HL-60/S4 treated with retinoic acid at 250 ng/mL for 4 days and 3 days (cell line): ENCODE data around the gene STYX.
"Not testable (repeated sequence)": the region's sequence is repeated elsewhere in the genome, so short reads cannot be mapped to it uniquely, and the experiment has no call there.

Experiments
- in situ Hi-C: fragments of 300-500 bp; cut with MboI; formaldehyde crosslinking; loops from 2 replicates; pipeline ENCODE4 v1.7.0; 2022; ENCODE audit warnings: low sequenced_read_pairs

STYX gene

GRCh38 chr14:52724360-52724644 lies 5.7 kb upstream of the STYX start:
- in situ Hi-C loops, result no loop called here

DNA sequence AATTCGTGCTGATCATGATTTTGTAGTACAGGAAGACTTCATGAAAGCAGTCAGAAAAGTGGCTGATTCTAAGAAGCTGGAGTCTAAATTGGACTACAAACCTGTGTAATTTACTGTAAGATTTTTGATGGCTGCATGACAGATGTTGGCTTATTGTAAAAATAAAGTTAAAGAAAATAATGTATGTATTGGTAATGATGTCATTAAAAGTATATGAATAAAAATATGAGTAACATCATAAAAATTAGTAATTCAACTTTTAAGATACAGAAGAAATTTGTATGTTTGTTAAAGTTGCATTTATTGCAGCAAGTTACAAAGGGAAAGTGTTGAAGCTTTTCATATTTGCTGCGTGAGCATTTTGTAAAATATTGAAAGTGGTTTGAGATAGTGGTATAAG lies 2.5 kb upstream of the STYX start:
- in situ Hi-C loops, result not testable (repeated sequence)

DNA sequence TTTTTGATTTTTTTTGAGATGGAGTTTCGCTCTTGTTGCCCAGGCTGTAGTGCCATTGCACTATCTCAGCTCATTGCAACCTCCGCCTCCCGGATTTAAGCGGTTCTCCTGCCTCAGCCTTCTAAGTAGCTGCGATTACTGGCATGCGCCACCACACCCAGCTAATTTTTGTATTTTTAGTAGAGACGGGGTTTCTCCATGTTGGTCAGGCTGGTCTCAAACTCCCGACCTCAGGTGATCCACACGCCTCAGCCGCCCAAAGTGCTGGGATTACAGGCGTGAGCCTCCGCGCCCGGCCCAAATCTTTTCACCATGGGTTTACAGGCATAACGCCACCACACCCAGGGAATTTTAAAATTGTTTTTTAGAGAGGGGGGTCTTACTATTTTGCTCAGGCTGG lies 931 bp upstream of the STYX start:
- in situ Hi-C loops, result not testable (repeated sequence)

- in situ Hi-C loops, result no loop called here
Observed at GRCh38 chr14:52729585-52729924, 411 bp upstream of the STYX start.

DNA sequence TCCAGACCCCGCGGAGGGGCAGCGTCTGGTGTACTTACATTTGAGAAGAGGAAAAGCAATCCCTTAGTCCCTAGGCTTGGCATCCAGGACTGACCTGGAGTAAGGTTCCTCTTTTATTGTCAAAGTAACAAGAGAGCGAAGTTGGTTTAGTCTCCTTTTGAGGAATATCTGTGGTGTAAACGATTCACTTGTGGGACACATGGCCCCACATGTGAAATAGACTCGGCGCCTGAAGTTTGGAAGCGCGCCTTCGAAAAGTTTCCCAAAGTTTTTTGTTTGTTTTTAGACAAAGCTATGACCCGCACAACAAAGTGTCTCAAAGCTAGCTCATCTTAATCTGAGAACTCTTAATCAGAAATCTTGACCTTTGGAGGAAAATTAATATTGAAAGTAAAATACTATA lies 744 bp downstream of the STYX start:
- in situ Hi-C loops, result no loop called here

GRCh38 chr14:52733824-52734223 lies 3.9 kb downstream of the STYX start:
- in situ Hi-C loops, result no loop called here

DNA sequence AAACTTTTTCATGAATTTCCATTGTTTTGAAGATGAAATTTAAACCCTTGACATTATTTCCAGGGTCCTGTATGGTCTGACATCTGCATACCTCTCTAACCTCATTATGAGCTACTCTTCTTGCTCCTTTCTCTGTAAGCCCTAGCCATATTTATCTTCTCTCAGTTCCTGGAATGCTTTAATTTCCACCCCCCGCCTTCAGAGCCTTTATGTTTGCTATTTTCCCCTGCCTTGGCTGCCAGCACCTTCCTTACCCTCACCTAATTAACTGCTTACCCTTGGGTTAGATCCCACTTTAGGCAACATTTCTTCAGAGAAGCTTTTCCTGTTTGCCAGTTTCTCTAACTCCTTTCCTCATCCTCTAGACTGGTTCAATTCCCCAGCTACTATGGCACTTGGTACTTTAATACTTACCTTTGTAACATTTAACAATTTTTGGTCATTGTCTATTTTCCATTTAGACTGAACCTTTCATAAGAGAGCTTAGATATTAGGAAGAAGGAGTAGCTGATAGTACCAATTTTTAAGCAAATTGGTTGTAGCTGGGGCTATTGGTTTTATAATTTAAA lies 6.0 kb downstream of the STYX start:
- in situ Hi-C loops, result no loop called here

DNA sequence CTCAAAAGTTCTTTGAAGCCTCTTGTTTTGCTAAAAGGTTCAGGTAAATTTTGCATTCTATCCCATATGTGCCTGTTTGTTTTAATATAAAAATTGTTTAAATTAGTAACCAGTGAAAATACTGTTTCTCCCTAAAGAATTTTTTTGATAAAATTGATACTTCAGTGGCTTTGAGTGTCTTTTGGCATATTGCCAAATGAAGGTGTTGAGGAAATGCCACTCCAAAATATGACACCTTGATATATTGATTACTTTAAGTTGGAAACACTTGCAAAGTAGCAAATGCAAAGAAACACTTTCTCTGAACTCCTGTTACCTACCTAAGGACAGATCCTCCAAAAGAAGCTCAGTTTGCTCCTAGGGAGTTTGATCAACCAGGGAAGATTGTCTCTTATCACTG lies 8.4 kb downstream of the STYX start:
- in situ Hi-C loops, result no loop called here

- in situ Hi-C loops, result no loop called here
Observed at GRCh38 chr14:52740751-52741150, 10.8 kb downstream of the STYX start.

DNA sequence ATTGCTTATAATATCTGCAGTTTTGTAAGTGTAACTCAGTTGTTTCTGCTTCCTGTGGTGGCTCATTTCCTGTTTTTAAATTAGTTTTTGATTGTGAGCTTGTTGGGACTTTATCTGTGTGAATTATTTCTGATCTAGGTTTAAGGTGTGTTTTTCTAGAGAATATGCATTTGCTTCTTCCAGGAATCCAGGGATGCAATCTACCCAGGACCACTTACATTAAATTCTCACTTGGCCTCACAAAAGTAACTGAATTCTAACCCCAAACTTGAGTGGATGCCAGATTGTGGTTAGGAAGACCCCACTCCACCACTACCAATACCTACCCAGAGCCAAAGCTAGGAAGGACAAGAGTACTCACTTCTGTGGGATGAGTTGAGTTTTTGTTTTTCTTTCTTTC lies 11.9 kb downstream of the STYX start:
- in situ Hi-C loops, result no loop called here

- in situ Hi-C loops, result no loop called here
Observed at GRCh38 chr14:52748647-52749292, 18.8 kb downstream of the STYX start.

DNA sequence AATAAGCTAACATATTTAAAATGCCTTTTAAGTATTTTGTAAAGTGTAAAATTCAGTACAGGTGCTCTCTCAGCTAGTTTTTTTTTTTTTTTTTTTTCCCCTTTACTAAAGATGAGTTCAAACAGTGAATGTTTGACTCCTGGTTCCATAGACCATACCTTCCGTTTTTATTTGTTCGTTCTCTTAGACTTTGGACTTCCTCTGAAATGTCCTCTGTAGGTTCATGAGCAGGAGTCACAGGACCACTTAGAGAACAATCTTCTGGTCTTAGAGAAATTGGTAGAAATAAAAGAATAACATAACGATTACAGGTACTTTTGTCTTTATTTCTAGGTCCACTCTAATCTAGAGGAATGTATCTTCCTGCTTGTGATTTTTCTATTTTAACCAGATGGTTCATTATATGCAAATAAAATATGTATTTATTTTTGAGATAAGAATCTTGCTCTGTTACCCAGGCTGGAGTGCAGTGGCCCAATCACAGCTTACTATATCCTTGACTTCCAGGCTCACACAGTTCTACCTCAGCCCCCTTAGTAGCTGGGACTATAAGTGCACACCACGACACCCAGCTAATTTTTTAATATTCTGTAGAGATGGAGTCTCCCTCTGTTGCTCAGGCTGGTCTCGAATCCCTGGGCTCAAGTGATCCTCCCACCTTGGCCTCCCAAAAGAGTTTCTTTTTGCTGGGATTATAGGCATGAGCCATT lies 25.8 kb downstream of the STYX start:
- in situ Hi-C loops, result no loop called here

DNA sequence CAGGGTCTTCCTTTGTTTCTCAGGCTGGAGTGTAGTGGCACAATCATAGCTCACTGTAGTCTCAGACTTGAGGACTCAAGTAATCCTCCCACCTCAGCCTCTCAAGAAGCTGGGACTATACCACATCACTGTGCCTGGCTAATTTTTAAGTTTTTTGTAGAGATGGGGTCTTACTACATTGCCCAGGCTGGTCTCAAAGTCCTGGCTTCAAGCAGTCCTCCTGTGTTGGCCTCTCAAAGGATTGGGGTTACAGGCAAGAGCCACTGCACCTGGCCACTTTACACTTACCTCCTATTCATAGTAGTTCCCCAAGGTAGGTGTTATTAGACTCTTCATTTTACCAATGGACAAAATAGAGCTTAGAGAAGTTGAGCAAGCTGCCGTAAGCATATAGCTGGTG lies 29.2 kb downstream of the STYX start:
- in situ Hi-C loops, result no loop called here

DNA sequence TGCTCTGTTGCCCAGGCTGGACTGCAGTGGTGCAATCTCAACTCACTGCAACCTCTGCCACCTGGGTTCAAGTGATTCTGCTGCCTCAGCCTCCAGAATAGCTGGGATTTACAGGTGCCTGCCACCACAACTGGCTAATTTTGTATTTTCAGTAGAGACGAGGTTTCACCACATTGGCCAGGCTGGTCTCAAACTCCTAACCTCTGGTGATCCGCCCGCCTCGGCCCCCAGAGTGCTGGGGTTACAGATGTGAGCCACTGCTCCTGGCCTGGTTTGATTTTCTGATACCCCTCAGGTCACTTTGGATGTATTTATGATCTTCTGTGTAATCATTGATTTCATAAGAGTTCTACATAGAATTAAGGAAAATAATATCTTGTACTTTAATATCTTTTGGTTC lies 33.0 kb downstream of the STYX start:
- in situ Hi-C loops, result not testable (repeated sequence)

- in situ Hi-C loops, result no loop called here
Observed at GRCh38 chr14:52767058-52767833, 37.3 kb downstream of the STYX start.

DNA sequence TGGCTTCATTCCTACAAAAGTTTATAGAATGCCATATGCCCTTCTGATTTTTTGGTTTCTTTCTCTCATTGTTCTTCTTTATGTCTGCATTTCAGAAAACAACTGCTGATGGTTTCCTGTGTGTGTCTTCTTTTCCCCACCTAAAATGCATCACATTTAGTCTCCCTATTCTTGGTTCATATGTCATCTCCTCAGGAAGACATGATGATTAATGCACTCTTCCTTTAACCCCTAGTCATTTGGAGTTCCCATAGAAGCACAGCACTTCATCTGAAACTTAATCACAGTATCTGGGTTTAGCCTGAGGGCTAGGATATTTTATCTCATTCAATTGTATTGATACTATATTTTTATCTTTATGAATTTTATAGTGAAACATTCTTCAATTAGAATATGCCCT lies 39.9 kb downstream of the STYX start:
- in situ Hi-C loops, result no loop called here

GRCh38 chr14:52776816-52777215 lies 46.9 kb downstream of the STYX start:
- in situ Hi-C loops, result no loop called here

- in situ Hi-C loops, result no loop called here
Observed at GRCh38 chr14:52778702-52779101, 48.7 kb downstream of the STYX start.

GRCh38 chr14:52780893-52781292 lies 50.9 kb downstream of the STYX start:
- in situ Hi-C loops, result no loop called here

DNA sequence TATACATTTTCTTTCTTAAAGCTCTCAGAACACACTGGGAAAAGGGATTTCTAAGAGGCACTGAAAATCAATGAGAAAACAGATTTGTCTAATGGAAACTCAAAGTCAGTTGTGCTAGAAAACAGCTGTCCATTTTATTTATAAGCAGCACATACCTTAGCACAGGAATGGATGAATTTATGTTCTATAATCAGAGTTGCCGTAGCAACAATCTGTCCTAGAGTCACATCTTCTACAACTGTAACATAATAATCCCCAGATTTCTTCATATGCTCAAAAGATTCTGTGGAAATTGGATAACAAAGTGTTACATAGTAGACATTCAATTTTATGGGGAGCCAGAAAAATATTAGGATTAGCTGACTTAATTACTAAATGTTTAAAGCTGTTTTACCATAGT lies 51.7 kb downstream of the STYX start:
- in situ Hi-C loops, result no loop called here

DNA sequence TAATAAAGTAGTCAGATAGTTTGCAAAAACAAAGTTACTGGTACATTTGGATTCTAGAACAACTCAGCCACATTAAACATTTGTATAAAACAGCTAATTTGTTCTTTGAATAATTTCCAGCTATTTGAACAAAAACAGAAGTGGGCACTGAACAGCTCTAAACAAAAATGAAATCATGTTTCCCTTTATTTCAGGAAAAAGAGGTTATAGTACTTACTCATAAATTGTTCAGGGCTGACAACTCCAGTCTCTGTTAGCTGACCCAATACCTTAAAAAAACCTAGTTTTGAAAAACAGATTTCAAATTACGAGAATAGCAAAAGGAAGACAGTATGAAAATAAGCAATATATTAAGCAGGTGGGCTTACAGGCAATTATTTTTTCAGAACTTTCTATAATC lies 53.2 kb downstream of the STYX start:
- in situ Hi-C loops, result no loop called here

DNA sequence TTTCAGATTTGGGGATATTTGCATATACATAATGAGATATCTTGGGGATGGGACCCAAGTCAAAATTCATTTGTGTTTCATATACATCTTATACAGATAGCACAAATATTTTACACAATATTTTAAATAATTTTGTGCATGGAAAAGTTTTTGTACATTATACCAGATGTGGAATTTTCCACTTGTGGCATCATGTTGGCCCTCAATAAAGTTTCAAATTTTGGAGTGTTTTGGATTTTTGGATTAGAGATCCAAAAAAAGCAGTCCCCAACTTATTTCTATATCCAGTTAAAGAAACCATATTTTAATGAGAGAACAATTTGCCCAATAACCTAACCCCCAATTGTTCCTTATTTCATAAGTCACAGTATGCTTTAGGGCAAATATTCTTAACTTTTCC lies 56.9 kb downstream of the STYX start:
- in situ Hi-C loops, result no loop called here
